K562 (cell line): ENCODE measurements around the gene POLG. TPM values are rescaled to one million over a fixed set of nuclear protein-coding genes. Genes with fewer than 3 reads are reported as not detected.

ENCODE experiments used
- ATAC-seq: fragments of 200-7000 bp; cut with Tn5 transposase; 3 replicates; pipeline ENCODE4 v1.9.1; 2020; ENCODE audit warnings: moderate library complexity
- BruUV-seq: library from RNA; stranded (reverse); fragments of 400-500 nt; replicated peaks from 2 replicates; lab custom pipeline; 2021; lab: Mats Ljungman, UMichigan
- CTCF ChIA-PET: fragments of 300-600 bp; formaldehyde crosslinking; extraction: SDS; loops from one replicate; lab custom pipeline; 2021; ENCODE audit warnings: low intra/inter-chr PET ratio; lab: Yijun Ruan, JAX
- POLR2A ChIA-PET: fragments of 300-600, 350-650 bp; sonication (Branson Sonifier 250); formaldehyde crosslinking; extraction: SDS; loops from one replicate; lab custom pipeline; 2021; ENCODE audit warnings: antibody characterized with exemption, inconsistent platforms; lab: Yijun Ruan, JAX
- DNase-seq, 4 experiments: peaks; one replicate each; pipeline versions ENCODE4 v3.0.0 to v3.0.0-alpha.2; 2011 to 2018; ENCODE audit warnings: low spot score in 3 of 4, mixed read lengths in 3 of 4; ENCODE audit errors: extremely low read depth in 1 of 4
- FAIRE-seq: peaks from 2 replicates; lab custom pipeline; 2011; peaks lifted over from hg19 to GRCh38; lab: Jason Lieb, UNC
- H2AFZ ChIP-seq: 2 replicates; pipeline ENCODE4 v1.6.0; 2011; ENCODE audit warnings: low read depth, low read length, control low read depth, inconsistent platforms
- H3K27ac ChIP-seq: fragments of 200-600 bp; 3 replicates; pipeline ENCODE4 v1.8.0; 2011; ENCODE audit warnings: low read depth, mild to moderate bottlenecking, control low read depth, inconsistent platforms, low read length, moderate library complexity, mixed read lengths; ENCODE audit errors: extremely low read depth
- H3K27me3 ChIP-seq, 2 experiments: fragments of 300-600 bp in 1 of 2; 2 replicates in 1 of 2; 3 replicates in 1 of 2; pipeline versions ENCODE4 v1.6.0 to v1.8.0; 2011; ENCODE audit warnings: inconsistent platforms in 2 of 2, low read length in 2 of 2, mild to moderate bottlenecking in 1 of 2, mixed read lengths in 1 of 2, moderate library complexity in 1 of 2; ENCODE audit not compliant: control insufficient read depth in 2 of 2, insufficient read depth in 2 of 2
- H3K36me3 ChIP-seq: fragments of 300-600 bp; 3 replicates; pipeline ENCODE4 v1.8.0; 2011; ENCODE audit warnings: mild to moderate bottlenecking, low read length, inconsistent platforms; ENCODE audit not compliant: control insufficient read depth, insufficient read depth
- H3K4me1 ChIP-seq, 2 experiments: fragments of 200-600 bp in 1 of 2; replicated peaks in 1 of 2; 2 replicates in 1 of 2; 3 replicates in 1 of 2; pipeline versions ENCODE4 v1.5.1 to v1.8.0; 2011; ENCODE audit warnings: inconsistent platforms in 2 of 2, low read length in 2 of 2, mild to moderate bottlenecking in 1 of 2, mixed read lengths in 1 of 2, moderate library complexity in 1 of 2; ENCODE audit not compliant: control insufficient read depth in 2 of 2, insufficient read depth in 2 of 2
- H3K4me2 ChIP-seq: 2 replicates; pipeline ENCODE4 v1.6.1; 2011; ENCODE audit warnings: low read length, control low read depth, inconsistent platforms, mixed read lengths; ENCODE audit not compliant: insufficient read depth
- H3K4me3 ChIP-seq: fragments of 200-600 bp; sonication (generic), shearing (Covaris generic); 2 replicates; pipeline ENCODE4 v1.5.1; 2016; ENCODE audit warnings: control low read depth, inconsistent platforms
- H3K79me2 ChIP-seq: fragments of 200-600 bp; 3 replicates; pipeline ENCODE4 v1.8.0; 2011; ENCODE audit warnings: low read length, inconsistent platforms; ENCODE audit not compliant: control insufficient read depth, insufficient read depth
- H3K9ac ChIP-seq, 2 experiments: 2 replicates each; pipeline versions ENCODE4 v1.6.0 to v1.6.1; 2011; ENCODE audit warnings: low read depth in 2 of 2, low read length in 2 of 2, control low read depth in 1 of 2, inconsistent platforms in 1 of 2, mild to moderate bottlenecking in 1 of 2, mixed read lengths in 1 of 2; ENCODE audit not compliant: insufficient read depth in 1 of 2
- H3K9me1 ChIP-seq: one replicate; pipeline ENCODE4 v1.6.0; 2011; ENCODE audit warnings: inconsistent platforms, mild to moderate bottlenecking, low read length, moderate library complexity; ENCODE audit not compliant: control insufficient read depth, insufficient read depth
- H3K9me3 ChIP-seq: replicated peaks from 2 replicates; pipeline ENCODE4 v1.5.1; 2011; ENCODE audit warnings: low read depth, low read length, inconsistent platforms; ENCODE audit not compliant: control insufficient read depth, insufficient read depth
- H4K20me1 ChIP-seq: replicated peaks from 2 replicates; pipeline ENCODE4 v1.6.1; 2011; ENCODE audit warnings: low read length, inconsistent platforms, mixed read lengths; ENCODE audit not compliant: control insufficient read depth, insufficient read depth
- CBX5 ChIP-seq: IDR thresholded peaks from 2 replicates; pipeline ENCODE4 v1.6.1; 2014; ENCODE audit warnings: low read depth, borderline replicate concordance
- ELF1 ChIP-seq: fragments of 200-800 bp; sonication (Bioruptor generic); IDR thresholded peaks from 2 replicates; pipeline ENCODE4 v1.6.1; 2016; ENCODE audit warnings: missing genetic modification characterization, missing compliant biosample characterization
- GTF2A2 ChIP-seq: IDR thresholded peaks from 2 replicates; pipeline ENCODE4 v1.6.1; 2016; ENCODE audit warnings: mild to moderate bottlenecking, missing genetic modification characterization, missing compliant biosample characterization
- HCFC1 ChIP-seq: IDR thresholded peaks from 2 replicates; pipeline ENCODE4 v1.6.1; 2012; ENCODE audit warnings: low read depth, low read length, improper control_type of control experiment
- HNRNPLL ChIP-seq: fragments of 200-400 bp; formaldehyde crosslinking; IDR thresholded peaks from 2 replicates; pipeline ENCODE4 v1.6.1; 2017; ENCODE audit warnings: low read length, low read depth, mild to moderate bottlenecking; ENCODE audit not compliant: poor library complexity, severe bottlenecking
- MITF ChIP-seq: IDR thresholded peaks from 2 replicates; pipeline ENCODE4 v1.6.1; 2014; ENCODE audit warnings: antibody characterized with exemption
- MYC ChIP-seq, 2 experiments: fragments of 250-450 bp in 1 of 2; sonication (Bioruptor Pico) in 1 of 2; IDR thresholded peaks; 2 replicates each; pipeline versions ENCODE4 v1.5.1 to v1.6.1; 2012 to 2021; ENCODE audit warnings: low read depth in 2 of 2, borderline replicate concordance in 1 of 2, improper control_type of control experiment in 1 of 2, low read length in 1 of 2, mild to moderate bottlenecking in 1 of 2, moderate library complexity in 1 of 2
- NR2C2 ChIP-seq, 2 experiments: fragments of 200-800 bp in 1 of 2; sonication (Bioruptor generic) in 1 of 2; sonication (generic) in 1 of 2; formaldehyde crosslinking in 1 of 2; IDR thresholded peaks; 2 replicates each; pipeline versions ENCODE4 v1.6.1 to v1.8.0; 2016 to 2022; ENCODE audit warnings: mild to moderate bottlenecking in 1 of 2, missing compliant biosample characterization in 1 of 2, missing genetic modification characterization in 1 of 2, missing genetic modification reagents in 1 of 2
- RREB1 ChIP-seq: fragments of 250-450 bp; sonication (Bioruptor Pico); IDR thresholded peaks from 2 replicates; pipeline ENCODE4 v1.4.0; 2020
- RUNX1 ChIP-seq: sonication (generic); IDR thresholded peaks from 2 replicates; pipeline ENCODE4 v1.6.1; 2016; ENCODE audit warnings: antibody characterized with exemption, low read depth
- ZFP91 ChIP-seq: sonication (generic); formaldehyde crosslinking; IDR thresholded peaks from 2 replicates; pipeline ENCODE4 v1.8.0; 2022; ENCODE audit warnings: mild to moderate bottlenecking, missing genetic modification reagents
- ZNF586 ChIP-seq: fragments of 450-650 bp; formaldehyde crosslinking; conservative IDR thresholded peaks from 2 replicates; pipeline ENCODE4 v1.4.0; 2020; ENCODE audit warnings: mild to moderate bottlenecking, moderate library complexity
- WGBS: fragments of 100-300 bp; shearing (Covaris generic); methylation state at CpG from one replicate; pipeline ENCODE4 v1.1.6; 2016; ENCODE audit warnings: low coverage, mixed read lengths; ENCODE audit not compliant: insufficient coverage; ENCODE audit errors: missing lambda C conversion rate; 5-methylcytosine and 5-hydroxymethylcytosine counted together
- in situ Hi-C: fragments of 300-500 bp; cut with MboI; formaldehyde crosslinking; loops from 4 replicates; pipeline ENCODE4 v1.15.0; 2018; ENCODE audit warnings: inconsistent platforms, mixed read lengths
- intact Hi-C: fragments of 100-400 bp; cut with micrococcal nuclease; formaldehyde crosslinking; loops from 2 replicates; pipeline ENCODE4 v1.14.2; 2022
- polyA plus RNA-seq, 8 experiments: library from polyadenylated mRNA; depleted of rRNA in 4 of 8; stranded (reverse) in 5 of 8; unstranded in 3 of 8; fragments of >200 nt; fragmentation: Nextera tagmentation in 2 of 8; fragmentation: Illumina TruSeq in 1 of 8; extraction: Ambion mirVana in 2 of 8; extraction: Trizol in 1 of 8; gene quantifications; 2 replicates each; pipeline versions ENCODE4 v1.2.1 to v1.2.3, GENCODE V29; 2011 to 2014; ENCODE audit warnings: inconsistent platforms in 1 of 8, missing spikeins in 1 of 8
- total RNA-seq, 7 experiments: library from RNA; depleted of rRNA in 6 of 7; stranded (reverse); fragments of >200 nt in 6 of 7; fragmentation: Illumina TruSeq in 2 of 7; extraction: Trizol in 2 of 7; gene quantifications; 2 replicates each; pipeline versions ENCODE4 v1.2.1 to v1.2.3, GENCODE V29; 2011 to 2021; ENCODE audit warnings: low replicate concordance in 1 of 7

Gene POLG
- total and polyA plus RNA-seq, 9 of the 15 experiments (the other 6 are each of a cell fraction or from before 2014, with no cell fraction given) = 15.2 to 83.8 (median 38.6) TPM

- Histone ChIP-seq H4K20me1 (peaks cover 15% of the 10 kb centered on the region), H3K4me3 (no peak overlapping the region), H3K27me3 (peaks cover 69 to 95% of the 10 kb centered on the region in 2 experiments), H3K27ac (no peak overlapping the region), H3K4me2 (no peak overlapping the region), H3K9ac (no peak overlapping the region), H2AFZ (no peak overlapping the region), H3K9me1 (peaks cover 4% of the 10 kb centered on the region), H3K9me3 (no peaks in the 10 kb centered on the region), H3K4me1 (peaks cover 0 to 41% of the 10 kb centered on the region in 2 experiments; a peak in 3 of 5 replicates), H3K79me2 (no peaks in the 10 kb centered on the region), H3K36me3 (no peaks in the 10 kb centered on the region)
- 5% methylated on average over 6 of the region's 6 CpGs for WGBS
- in situ Hi-C loops (loop anchor here (5.0 kb wide), 1 partner anchor 43 kb away; no protein-coding TSS in a partner anchor), intact Hi-C loops (no loop called here)
- DNase-seq = no peak
- ChIA-PET POLR2A (no interaction called here), CTCF (no interaction called here)
- no TSS peak for BruUV-seq
- FAIRE-seq = no peak
- ATAC-seq = no peak
- TF ChIP-seq MITF (no peak), GTF2A2 (tag) (no peak), ELF1 (no peak), RUNX1 (no peak), ZFP91 (CRISPR knock-in tag) (no peak), MYC (IDR thresholded peaks at IDR 0.05; ENCODE audit: low read depth, low read length) (no peak), MYC (CRISPR knock-in tag; IDR thresholded peaks at IDR 0.05; ENCODE audit: borderline replicate concordance, low read depth) (no peak), HNRNPLL (no peak), CBX5 (no peak), NR2C2 (CRISPR knock-in tag; IDR thresholded peaks at IDR 0.05) (no peak), NR2C2 (tag; IDR thresholded peaks at IDR 0.05) (no peak), RREB1 (CRISPR knock-in tag) (no peak), ZNF586 (CRISPR knock-in tag) (no peak), HCFC1 (no peak)
Measured at GRCh38 chr15:89364341-89364740, 29.7 kb upstream of the POLG start.
